Common myeloid progenitor, CD34-positive (primary cell): ENCODE data around the gene SIDT2.

Experiments used
- CTCF ChIA-PET: fragments of 350-600 bp; sonication (Branson Sonifier 250); formaldehyde crosslinking; loops from one replicate; lab custom pipeline; 2021; ENCODE audit warnings: antibody characterized with exemption; lab: Charles Lee
- POLR2A ChIA-PET: fragments of 350-600 bp; sonication (Branson Sonifier 250); formaldehyde crosslinking; loops from one replicate; lab custom pipeline; 2021; ENCODE audit warnings: antibody characterized with exemption; lab: Charles Lee
- DNase-seq, 3 donors: peaks; one replicate each; pipeline versions ENCODE4 v3.0.0 to v3.0.0-alpha.2; 2013
- H3K27ac ChIP-seq, 2 experiments: 1 replicate in 1 of 2; 2 replicates in 1 of 2; pipeline ENCODE4 v1.7.0; 2013; ENCODE audit warnings: inconsistent platforms in 2 of 2, low read length in 2 of 2, mild to moderate bottlenecking in 2 of 2, low read depth in 1 of 2, moderate library complexity in 1 of 2; ENCODE audit not compliant: severe bottlenecking in 2 of 2, insufficient read depth in 1 of 2, poor library complexity in 1 of 2
- H3K27me3 ChIP-seq, 5 experiments: replicated peaks in 2 of 5; 1 replicate in 3 of 5; 2 replicates in 2 of 5; pipeline versions ENCODE4 v1.6.1 to v1.7.0; 2013; ENCODE audit warnings: low read length in 4 of 5, mild to moderate bottlenecking in 2 of 5, moderate library complexity in 2 of 5, inconsistent platforms in 1 of 5; ENCODE audit not compliant: insufficient read depth in 5 of 5, control insufficient read depth in 4 of 5
- H3K36me3 ChIP-seq, 4 experiments: 1 replicate in 2 of 4; 2 replicates in 2 of 4; pipeline versions ENCODE4 v1.6.1 to v1.7.0; 2013; ENCODE audit warnings: low read length in 3 of 4, control low read depth in 1 of 4, mild to moderate bottlenecking in 1 of 4; ENCODE audit not compliant: control insufficient read depth in 4 of 4, insufficient read depth in 4 of 4
- H3K4me1 ChIP-seq, 4 experiments: 1 replicate in 3 of 4; 2 replicates in 1 of 4; pipeline versions ENCODE4 v1.6.1 to v1.7.1; 2013; ENCODE audit warnings: low read length in 3 of 4, mild to moderate bottlenecking in 3 of 4, control low read depth in 1 of 4, inconsistent platforms in 1 of 4, moderate library complexity in 1 of 4; ENCODE audit not compliant: control insufficient read depth in 4 of 4, insufficient read depth in 4 of 4; ENCODE audit errors: control extremely low read depth in 1 of 4
- H3K4me3 ChIP-seq, 7 experiments: 1 replicate in 4 of 7; 2 replicates in 3 of 7; pipeline versions ENCODE4 v1.5.1 to v1.7.0; 2013; ENCODE audit warnings: mild to moderate bottlenecking in 7 of 7, low read length in 6 of 7, moderate library complexity in 6 of 7, inconsistent platforms in 2 of 7, low read depth in 2 of 7, control low read depth in 1 of 7; ENCODE audit not compliant: insufficient read depth in 4 of 7, control insufficient read depth in 1 of 7; ENCODE audit errors: extremely low read depth in 1 of 7
- H3K9me3 ChIP-seq, 5 experiments: 1 replicate in 4 of 5; 2 replicates in 1 of 5; pipeline versions ENCODE4 v1.6.1 to v1.7.1; 2013; ENCODE audit warnings: low read length in 4 of 5, mild to moderate bottlenecking in 2 of 5, inconsistent platforms in 1 of 5, low read depth in 1 of 5, moderate library complexity in 1 of 5; ENCODE audit not compliant: control insufficient read depth in 4 of 5, insufficient read depth in 2 of 5; ENCODE audit errors: control extremely low read depth in 1 of 5
- whole genome bisulfite sequencing: methylation state at CpG from one replicate; pipeline ENCODE4 v1.1.5; 2013; ENCODE audit not compliant: insufficient coverage; 5-methylcytosine and 5-hydroxymethylcytosine counted together

Gene SIDT2

DNA sequence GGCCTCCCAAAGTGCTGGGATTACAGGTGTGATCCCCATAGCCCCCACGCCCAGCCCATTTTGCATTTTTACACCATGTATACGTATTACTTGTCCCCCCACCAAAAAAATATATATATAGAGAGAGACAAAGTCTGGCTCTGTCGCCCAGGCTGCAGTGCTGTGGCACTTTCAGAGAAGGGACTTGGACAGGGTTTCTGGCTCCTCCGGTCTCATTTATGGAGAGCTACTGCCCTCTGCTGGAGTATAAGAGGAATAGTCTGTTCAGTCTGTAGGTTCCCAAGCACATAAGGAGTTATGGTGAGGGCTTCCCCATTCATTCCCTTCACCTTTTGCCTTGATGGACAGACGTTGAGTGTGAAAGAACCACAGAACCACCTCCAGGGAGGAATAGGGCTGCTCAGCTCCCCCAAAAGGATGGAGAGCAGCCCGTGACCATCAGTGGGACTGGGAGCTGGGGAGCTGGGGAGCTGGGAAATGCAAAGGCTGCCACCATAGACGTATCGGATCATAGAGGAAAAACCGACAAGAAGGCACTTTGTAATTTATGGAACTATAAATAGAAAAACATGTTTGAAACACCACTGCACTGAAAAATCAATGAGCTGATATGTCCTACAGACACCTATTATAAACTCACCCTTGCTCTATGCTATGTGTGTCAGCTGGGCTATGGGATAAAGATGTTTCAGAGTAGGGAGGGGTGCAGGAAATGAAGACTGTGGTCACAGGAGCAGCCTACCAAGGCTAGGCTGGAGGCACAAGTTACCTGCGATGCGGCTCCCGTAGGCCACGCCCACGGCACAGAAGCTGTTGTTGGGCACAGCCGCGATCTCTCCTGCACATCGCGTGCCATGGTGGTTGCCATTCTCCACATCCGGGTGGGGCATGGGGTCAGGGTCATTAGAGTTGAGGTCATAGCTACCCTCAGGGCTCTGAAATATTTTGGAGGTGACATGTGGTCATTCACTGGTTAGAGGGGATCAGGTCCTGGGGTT lies 48.1 kb downstream of the SIDT2 start:
- DNase-seq = peak; percentile 76 to 90 (median 84)
- H3K4me3 ChIP-seq = no peak overlapping the region
- no peaks in the 10 kb centered on the region for H3K9me3 ChIP-seq
- 88% methylated on average over 12 of the region's 19 CpGs for WGBS
- ChIA-PET CTCF (interaction anchor here (0.7 to 11.2 kb wide), 27 partner anchors 9 to 504 kb away, joined by 3 to 100 read pairs (median 5); partner anchors contain the start of genes APOA5, PAFAH1B2, SIDT2 and SIK3), POLR2A (interaction anchor here (0.6 kb wide), 1 partner anchor 30 kb away, joined by 3 read pairs; no protein-coding TSS in a partner anchor)
- no peaks in the 10 kb centered on the region for H3K27me3 ChIP-seq
- peaks cover 8 to 65% (median 44%) of the 10 kb centered on the region in 4 experiments for H3K36me3 ChIP-seq
- no peak overlapping the region for H3K27ac ChIP-seq
- peaks cover 9 to 16% (median 14%) of the 10 kb centered on the region in 4 experiments for H3K4me1 ChIP-seq

DNA sequence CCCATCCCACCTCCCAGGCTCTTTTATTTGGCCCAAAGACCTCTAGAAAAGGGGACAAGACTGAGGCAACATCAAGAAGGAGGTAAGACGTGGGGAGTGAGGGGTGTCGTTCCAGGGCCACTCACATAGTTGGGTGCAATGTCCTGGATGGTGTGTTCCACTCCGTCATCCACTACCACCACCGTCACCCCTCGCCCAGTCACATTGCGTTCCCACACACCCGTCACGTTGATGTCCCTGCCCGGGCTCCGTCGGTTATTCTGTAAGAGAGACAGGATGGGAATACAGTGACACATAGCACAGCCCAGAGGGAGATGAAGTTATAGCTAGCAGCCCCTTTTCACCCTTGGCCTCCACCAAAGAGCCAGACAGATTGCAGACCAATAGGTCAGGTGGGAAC lies 49.5 kb downstream of the SIDT2 start:
- Histone ChIP-seq H3K27ac (no peak overlapping the region), H3K4me1 (peaks cover 9 to 19% (median 17%) of the 10 kb centered on the region in 4 experiments), H3K9me3 (no peaks in the 10 kb centered on the region), H3K27me3 (no peaks in the 10 kb centered on the region), H3K36me3 (peaks cover 8 to 55% (median 37%) of the 10 kb centered on the region in 4 experiments), H3K4me3 (no peak overlapping the region)
- DNase-seq = no peak
- 100% methylated on average over 3 of the region's 11 CpGs for WGBS
- ChIA-PET POLR2A (interaction anchor here (0.7 kb wide), 2 partner anchors 48 to 375 kb away, joined by 3 to 4 read pairs; no protein-coding TSS in a partner anchor), CTCF (interaction anchor here (1.6 to 11.2 kb wide), 7 partner anchors 11 to 492 kb away, joined by 4 to 100 read pairs (median 11); partner anchors contain the start of genes PAFAH1B2 and SIDT2)

DNA sequence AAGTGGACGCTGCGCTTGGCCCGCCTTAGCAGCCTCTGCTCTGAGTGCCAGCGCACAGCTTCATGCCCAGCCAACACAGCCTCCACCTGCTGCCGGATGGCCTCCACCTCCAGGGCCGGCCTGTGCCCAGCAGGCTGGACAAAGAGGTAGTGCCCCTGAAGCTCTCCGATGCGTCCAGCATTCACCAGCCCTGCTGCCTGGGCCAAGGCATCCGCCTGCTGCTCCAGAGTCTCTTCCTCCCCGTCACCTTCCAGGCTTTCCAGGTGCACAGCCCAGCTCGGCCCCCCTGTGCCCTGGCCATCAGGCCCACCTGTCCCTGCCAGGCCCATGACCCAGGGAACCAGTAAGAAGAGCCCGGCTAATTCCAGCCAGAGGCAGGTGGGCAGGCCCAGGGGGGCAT lies 50.9 kb downstream of the SIDT2 start:
- no peaks in the 10 kb centered on the region for H3K9me3 ChIP-seq
- DNase-seq = no peak
- WGBS = 95% methylated on average over 12 of the region's 12 CpGs
- no peak overlapping the region for H3K27ac ChIP-seq
- POLR2A ChIA-PET = no interaction called here
- no peaks in the 10 kb centered on the region for H3K27me3 ChIP-seq
- peaks cover 15 to 31% (median 25%) of the 10 kb centered on the region in 4 experiments for H3K4me1 ChIP-seq
- H3K36me3 ChIP-seq = peaks cover 5 to 41% (median 26%) of the 10 kb centered on the region in 4 experiments
- no peak overlapping the region for H3K4me3 ChIP-seq
- CTCF ChIA-PET = interaction anchor here (0.6 to 11.2 kb wide), 11 partner anchors 8 to 516 kb away, joined by 3 to 100 read pairs (median 4); partner anchors contain the start of genes PAFAH1B2 and SIDT2

DNA sequence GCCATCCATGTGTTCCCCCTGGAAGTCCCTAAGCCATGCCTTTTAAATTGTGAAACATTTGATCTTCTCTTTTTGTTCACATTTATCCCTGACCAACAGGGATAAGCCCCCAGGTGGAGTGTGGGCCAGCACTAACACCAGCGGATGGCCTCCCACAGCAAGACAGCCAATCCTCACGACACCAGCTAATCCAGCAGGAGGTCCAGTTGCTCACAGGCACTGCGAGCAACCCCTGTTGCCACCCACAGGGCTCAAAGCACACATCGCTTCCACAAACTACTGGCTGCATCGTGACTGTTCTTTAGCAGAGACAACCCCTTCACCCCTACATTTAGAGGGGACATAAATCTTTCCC lies 51.4 kb downstream of the SIDT2 start:
- ChIA-PET CTCF (interaction anchor here (0.9 to 11.2 kb wide), 12 partner anchors 9 to 443 kb away, joined by 3 to 100 read pairs (median 4); partner anchors contain the start of genes PAFAH1B2 and SIDT2), POLR2A (no interaction called here)
- 98% methylated on average over 5 of the region's 5 CpGs for WGBS
- no peak for DNase-seq
- peak overlapping the region in 1 of 2 experiments; percentile 44 for H3K27ac ChIP-seq
- peaks cover 5 to 39% (median 24%) of the 10 kb centered on the region in 4 experiments for H3K36me3 ChIP-seq
- H3K4me3 ChIP-seq = no peak overlapping the region
- no peaks in the 10 kb centered on the region for H3K27me3 ChIP-seq
- H3K4me1 ChIP-seq = peaks cover 15 to 31% (median 25%) of the 10 kb centered on the region in 4 experiments
- no peaks in the 10 kb centered on the region for H3K9me3 ChIP-seq

DNA sequence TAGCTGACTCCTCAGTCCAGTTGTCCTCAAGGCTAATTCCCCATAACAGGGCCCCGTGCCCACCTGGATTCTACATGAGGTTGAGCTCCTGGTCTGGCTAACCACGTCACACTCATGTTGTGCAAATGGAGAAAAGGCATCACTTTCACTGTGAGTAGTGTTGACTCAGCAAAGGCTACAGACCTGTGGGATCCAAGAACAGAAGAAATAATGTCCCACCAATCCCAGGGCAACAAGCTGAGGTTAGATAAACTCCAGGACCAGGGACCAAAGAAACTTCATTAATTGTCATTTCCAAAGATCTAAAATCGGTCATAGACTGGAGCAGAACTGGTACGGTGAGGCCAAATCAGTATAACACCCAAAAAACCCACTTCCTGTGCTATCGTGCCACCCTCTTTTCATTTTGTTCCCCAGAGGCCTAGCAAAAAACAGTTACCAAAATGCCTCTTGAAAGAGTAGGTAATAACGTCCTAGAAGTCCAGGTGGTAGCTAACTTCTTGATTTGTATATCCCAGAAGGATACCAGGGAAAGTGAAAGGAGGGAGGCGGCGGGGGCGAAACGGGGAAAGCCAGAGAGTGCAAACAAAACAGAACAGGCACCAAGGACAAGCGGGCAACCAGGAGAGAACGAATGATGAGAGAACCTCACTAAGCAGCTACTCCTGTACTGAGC lies 51.9 kb downstream of the SIDT2 start:
- Histone ChIP-seq H3K27ac (peak overlapping the region; percentile 84 to 90), H3K9me3 (no peaks in the 10 kb centered on the region), H3K4me1 (peaks cover 15 to 31% (median 25%) of the 10 kb centered on the region in 4 experiments), H3K36me3 (peaks cover 5 to 36% (median 22%) of the 10 kb centered on the region in 4 experiments), H3K27me3 (no peaks in the 10 kb centered on the region), H3K4me3 (peak overlapping the region in 3 of 7 experiments; percentile 93 to 99 (median 97))
- CTCF ChIA-PET = interaction anchor here (0.9 to 11.2 kb wide), 13 partner anchors 8 to 444 kb away, joined by 3 to 100 read pairs (median 3); partner anchors contain the start of genes PAFAH1B2 and SIDT2
- POLR2A ChIA-PET = no interaction called here
- peak in 2 of 3 donors; percentile 5 to 6 for DNase-seq
- WGBS = 85% methylated on average over 11 of the region's 12 CpGs

DNA sequence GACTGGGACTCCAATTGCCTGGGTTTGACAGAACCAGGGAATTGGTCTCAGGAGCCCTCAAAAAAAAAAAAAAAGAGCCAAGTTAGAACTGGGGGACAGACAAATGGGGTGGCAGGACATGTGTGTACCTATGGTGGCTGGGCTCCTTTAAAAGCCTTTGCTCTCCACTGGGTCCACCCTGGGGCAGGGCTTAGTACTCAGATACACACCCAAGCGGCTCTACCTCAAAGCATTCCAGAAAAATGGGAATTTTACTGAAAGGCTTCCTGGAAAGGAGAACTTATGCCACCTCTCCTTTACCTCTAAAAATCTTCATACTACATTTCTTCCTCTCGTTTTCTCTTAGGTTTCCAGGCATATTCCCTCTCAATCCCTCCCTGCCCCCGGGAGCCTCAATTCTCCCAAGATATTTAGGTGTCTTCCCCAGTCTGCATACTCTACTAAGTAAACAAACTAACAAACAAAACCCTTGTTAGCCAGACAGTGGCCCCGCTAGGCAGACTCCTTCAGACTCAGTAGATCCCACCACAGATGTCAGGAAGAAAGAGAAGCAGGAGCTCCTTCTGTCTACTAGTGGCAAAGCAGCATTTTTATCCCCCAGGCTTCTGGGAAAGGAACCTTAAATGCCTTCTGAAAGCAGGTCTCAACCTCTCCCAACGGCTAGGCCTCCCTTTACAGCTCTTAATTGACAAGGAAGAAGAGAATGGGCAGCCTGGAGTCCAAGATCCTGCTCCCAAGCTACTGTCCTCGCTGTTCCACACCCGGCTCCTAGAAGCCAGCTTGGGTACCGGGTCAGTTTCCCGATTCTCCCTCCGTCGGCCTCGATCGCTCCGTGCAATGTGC lies 52.7 kb downstream of the SIDT2 start:
- H3K4me1 ChIP-seq = peaks cover 15 to 31% (median 25%) of the 10 kb centered on the region in 4 experiments
- WGBS = 17% methylated on average over 13 of the region's 14 CpGs

More for the DNA sequence above, 52.7 kb downstream of the SIDT2 start:
- H3K36me3 ChIP-seq = peaks cover 5 to 30% (median 18%) of the 10 kb centered on the region in 4 experiments
- peak overlapping the region; percentile 84 to 90 for H3K27ac ChIP-seq
- H3K9me3 ChIP-seq = no peaks in the 10 kb centered on the region
- no peak for DNase-seq
- CTCF ChIA-PET = interaction anchor here (0.6 to 11.2 kb wide), 17 partner anchors 9 to 441 kb away, joined by 3 to 100 read pairs (median 3); partner anchors contain the start of gene SIDT2
- POLR2A ChIA-PET = interaction anchor here (1.5 kb wide), 1 partner anchor 11 kb away, joined by 3 read pairs; no protein-coding TSS in a partner anchor
- H3K27me3 ChIP-seq = no peaks in the 10 kb centered on the region
- peak overlapping the region; percentile 89 to 99 (median 95) for H3K4me3 ChIP-seq
